HUES6 (cell line): Measurements from ENCODE around the gene SYMPK.
"Not testable (repeated sequence)": the region's sequence is repeated elsewhere in the genome, so short reads cannot be mapped to it uniquely, and the experiment has no call there.

ENCODE experiments used
- H3K27ac ChIP-seq: 2 replicates; pipeline ENCODE4 v1.7.0; 2013; ENCODE audit warnings: low read depth, mild to moderate bottlenecking, low read length, inconsistent platforms
- H3K27me3 ChIP-seq: 2 replicates; pipeline ENCODE4 v1.6.1; 2013; ENCODE audit warnings: low read length; ENCODE audit not compliant: control insufficient read depth, insufficient read depth
- H3K36me3 ChIP-seq: 2 replicates; pipeline ENCODE4 v1.6.1; 2013; ENCODE audit warnings: low read length; ENCODE audit not compliant: control insufficient read depth, insufficient read depth
- H3K4me1 ChIP-seq: 2 replicates; pipeline ENCODE4 v1.6.1; 2013; ENCODE audit warnings: low read length; ENCODE audit not compliant: control insufficient read depth, insufficient read depth
- H3K4me3 ChIP-seq: 2 replicates; pipeline ENCODE4 v1.5.1; 2013; ENCODE audit warnings: low read depth, low read length
- H3K9ac ChIP-seq: one replicate; pipeline ENCODE4 v1.6.1; 2013; ENCODE audit warnings: mild to moderate bottlenecking, low read length
- H3K9me3 ChIP-seq: 2 replicates; pipeline ENCODE4 v1.6.1; 2013; ENCODE audit warnings: low read depth, low read length; ENCODE audit not compliant: control insufficient read depth, insufficient read depth

The SYMPK gene

GRCh38 chr19:45814166-45814780, 48.7 kb downstream of the SYMPK start:
- H3K9ac ChIP-seq, result peak overlapping the region; percentile 63
- no peak overlapping the region for H3K27ac ChIP-seq

GRCh38 chr19:45812297-45812696, 50.6 kb downstream of the SYMPK start:
- Histone ChIP-seq H3K4me1 (peaks cover 21% of the 10 kb centered on the region; the same call in 1 of the 2 replicates), H3K4me3 (no peak overlapping the region), H3K36me3 (no peaks in the 10 kb centered on the region), H3K9me3 (no peaks in the 10 kb centered on the region), H3K27me3 (no peaks in the 10 kb centered on the region), H3K27ac (no peak overlapping the region), H3K9ac (no peak overlapping the region)

More at GRCh38 chr19:45814166-45814780, 48.7 kb downstream of the SYMPK start:
- Histone ChIP-seq H3K27me3 (no peaks in the 10 kb centered on the region), H3K9me3 (no peaks in the 10 kb centered on the region), H3K4me3 (peak overlapping the region; percentile 84), H3K36me3 (peaks cover 2% of the 10 kb centered on the region; the same call in 1 of the 2 replicates), H3K4me1 (peaks cover 35% of the 10 kb centered on the region)

GRCh38 chr19:45809643-45810159, 53.2 kb downstream of the SYMPK start:
- no peak overlapping the region for H3K9ac ChIP-seq
- H3K27ac ChIP-seq, result no peak overlapping the region
- H3K36me3 ChIP-seq, result no peaks in the 10 kb centered on the region
- peaks cover 11% of the 10 kb centered on the region; the same call in 1 of the 2 replicates for H3K4me1 ChIP-seq
- H3K27me3 ChIP-seq, result peaks cover 4% of the 10 kb centered on the region; the same call in 1 of the 2 replicates
- H3K4me3 ChIP-seq, result no peak overlapping the region
- H3K9me3 ChIP-seq, result no peaks in the 10 kb centered on the region

- Histone ChIP-seq H3K9ac (no peak overlapping the region), H3K27ac (no peak overlapping the region), H3K4me1 (peaks cover 14% of the 10 kb centered on the region; the same call in 1 of the 2 replicates), H3K36me3 (no peaks in the 10 kb centered on the region), H3K4me3 (no peak overlapping the region), H3K9me3 (no peaks in the 10 kb centered on the region), H3K27me3 (peaks cover 6% of the 10 kb centered on the region; the same call in 1 of the 2 replicates)
Observed at GRCh38 chr19:45805719-45806118, 57.2 kb downstream of the SYMPK start.

GRCh38 chr19:45804959-45805230, 58.1 kb downstream of the SYMPK start:
- Histone ChIP-seq H3K4me3 (no peak overlapping the region), H3K9ac (no peak overlapping the region), H3K9me3 (no peaks in the 10 kb centered on the region), H3K36me3 (no peaks in the 10 kb centered on the region), H3K27me3 (peaks cover 6% of the 10 kb centered on the region; the same call in 1 of the 2 replicates), H3K27ac (no peak overlapping the region), H3K4me1 (peaks cover 11% of the 10 kb centered on the region; the same call in 1 of the 2 replicates)

GRCh38 chr19:45804140-45804958, 58.6 kb downstream of the SYMPK start:
- Histone ChIP-seq H3K9ac (no peak overlapping the region), H3K36me3 (no peaks in the 10 kb centered on the region), H3K27ac (no peak overlapping the region), H3K4me3 (no peak overlapping the region), H3K27me3 (peaks cover 6% of the 10 kb centered on the region; the same call in 1 of the 2 replicates), H3K9me3 (no peaks in the 10 kb centered on the region), H3K4me1 (peaks cover 6% of the 10 kb centered on the region; the same call in 1 of the 2 replicates)

- Histone ChIP-seq H3K36me3 (no peaks in the 10 kb centered on the region), H3K27me3 (peaks cover 6% of the 10 kb centered on the region), H3K9ac (no peak overlapping the region), H3K27ac (no peak overlapping the region), H3K9me3 (no peaks in the 10 kb centered on the region), H3K4me1 (peaks cover 5% of the 10 kb centered on the region; the same call in 1 of the 2 replicates), H3K4me3 (no peak overlapping the region)
Observed at GRCh38 chr19:45801603-45802175, 61.3 kb downstream of the SYMPK start.

GRCh38 chr19:45800070-45800553, 62.8 kb downstream of the SYMPK start:
- H3K27ac ChIP-seq, result no peak overlapping the region

GRCh38 chr19:45799541-45799940, 63.4 kb downstream of the SYMPK start:
- H3K27me3 ChIP-seq, H3K27ac ChIP-seq, H3K9ac ChIP-seq, H3K4me1 ChIP-seq, H3K4me3 ChIP-seq, H3K36me3 ChIP-seq, H3K9me3 ChIP-seq: not testable (repeated sequence)

More at GRCh38 chr19:45800070-45800553, 62.8 kb downstream of the SYMPK start:
- Histone ChIP-seq H3K9me3 (no peaks in the 10 kb centered on the region), H3K4me1 (peaks cover 5% of the 10 kb centered on the region; the same call in 1 of the 2 replicates), H3K27me3 (peaks cover 4% of the 10 kb centered on the region), H3K36me3 (no peaks in the 10 kb centered on the region), H3K9ac (no peak overlapping the region), H3K4me3 (no peak overlapping the region)

GRCh38 chr19:45798995-45799517, 63.9 kb downstream of the SYMPK start:
- Histone ChIP-seq H3K36me3 (no peaks in the 10 kb centered on the region), H3K4me1 (peaks cover 5% of the 10 kb centered on the region; the same call in 1 of the 2 replicates), H3K9me3 (no peaks in the 10 kb centered on the region), H3K27ac (no peak overlapping the region), H3K27me3 (no peaks in the 10 kb centered on the region; the same call in 1 of the 2 replicates), H3K9ac (no peak overlapping the region), H3K4me3 (no peak overlapping the region)
